ENCODE data around the gene MOGAT3. TPM values are rescaled to one million over a fixed set of nuclear protein-coding genes. Genes with fewer than 3 reads are reported as not detected.

Gene MOGAT3
- total and polyA plus RNA-seq, 9 of the 15 experiments (the other 6 are each of a cell fraction or from before 2014, with no cell fraction given), result 0.07 to 0.17 (median 0.13) TPM; not detected in 6

GRCh38 chr7:101165075-101165957 lies 35.5 kb downstream of the MOGAT3 start, which contains the start of gene VGF (continued):
- TF ChIP-seq HBP1 (CRISPR knock-in tag; IDR thresholded peaks at IDR 0.05) (peak; percentile 94; the same call in 1 of the 2 replicates), HMG20B (CRISPR knock-in tag; IDR thresholded peaks at IDR 0.05) (no peak), ZNF512 (tag; IDR thresholded peaks at IDR 0.05) (no peak), ZNF778 (CRISPR knock-in tag; IDR thresholded peaks at IDR 0.05) (no peak), POLR2B (IDR thresholded peaks at IDR 0.05; ENCODE audit: low read depth, partially characterized antibody) (peak; percentile 45), GTF2E2 (tag; IDR thresholded peaks at IDR 0.05) (no peak), ZFP36 (IDR thresholded peaks at IDR 0.05; ENCODE audit: low read depth, low read length, partially characterized antibody) (peak; percentile 59), ZNF12 (CRISPR knock-in tag; IDR thresholded peaks at IDR 0.05) (peak; percentile 58; the same call in 1 of the 2 replicates), ZNF41 (CRISPR knock-in tag; conservative IDR thresholded peaks at IDR 0.05) (no peak), SMC3 (conservative IDR thresholded peaks at IDR 0.05; ENCODE audit: insufficient read depth, low read depth, low read length) (no peak), HLTF (IDR thresholded peaks at IDR 0.05) (no peak), PHF21A (IDR thresholded peaks at IDR 0.05; ENCODE audit: borderline replicate concordance, low read depth) (peak; percentile 82; the same call in 1 of the 2 replicates), GTF2B (IDR thresholded peaks at IDR 0.05; ENCODE audit: extremely low read depth, insufficient read length) (no peak), ZNF274 (IDR thresholded peaks at IDR 0.05; ENCODE audit: borderline replicate concordance, low read depth, low read length) (no peak), SIX5 (IDR thresholded peaks at IDR 0.05; ENCODE audit: borderline replicate concordance in 1 of 2, insufficient read depth in 1 of 2, low read depth in 1 of 2, low read length in 2 of 2) (no peak), XRCC3 (IDR thresholded peaks at IDR 0.05) (no peak), CBFB (CRISPR knock-in tag; IDR thresholded peaks at IDR 0.05) (no peak), STAG1 (CRISPR knock-in tag; IDR thresholded peaks at IDR 0.05; ENCODE audit: borderline replicate concordance) (peak; percentile 43; the same call in 1 of the 2 replicates), CREB3 (tag; conservative IDR thresholded peaks at IDR 0.05; ENCODE audit: low read depth) (no peak), TSC22D4 (tag; IDR thresholded peaks at IDR 0.05) (no peak), ZNF311 (CRISPR knock-in tag; IDR thresholded peaks at IDR 0.05) (no peak), ZNF77 (CRISPR knock-in tag; IDR thresholded peaks at IDR 0.05) (no peak), ETV1 (tag; conservative IDR thresholded peaks at IDR 0.05; ENCODE audit: low read depth) (no peak)

Data from K562 (cell line).